ENCODE measurements around the gene DLX2. TPM values are rescaled to one million over a fixed set of nuclear protein-coding genes. Genes with fewer than 3 reads are reported as not detected.

DLX2 gene
- total and polyA plus RNA-seq, 2 of the 13 experiments (the other 11 are each of a cell fraction or from before 2014, with no cell fraction given) = 0.07 to 0.15 TPM

- TF ChIP-seq ZNF569 (CRISPR knock-in tag; IDR thresholded peaks at IDR 0.05; ENCODE audit: borderline replicate concordance) (0 out of 2 replicates have a peak, but pooled peaks have one; percentile 61), HMG20B (CRISPR knock-in tag; conservative IDR thresholded peaks at IDR 0.05) (peak; percentile 93), KLF12 (CRISPR knock-in tag; IDR thresholded peaks at IDR 0.05; ENCODE audit: borderline replicate concordance) (no peak), ZNF841 (CRISPR knock-in tag; IDR thresholded peaks at IDR 0.05; ENCODE audit: borderline replicate concordance) (no peak), MIXL1 (CRISPR knock-in tag; IDR thresholded peaks at IDR 0.05) (peak; percentile 99), ZNF33A (CRISPR knock-in tag; IDR thresholded peaks at IDR 0.05; ENCODE audit: borderline replicate concordance) (peak; percentile 41; the same call in 1 of the 2 replicates), DZIP1 (CRISPR knock-in tag; IDR thresholded peaks at IDR 0.05) (no peak), SRSF1 (optimal IDR thresholded peaks at IDR 0.05; ENCODE audit: low read depth, low read length) (no peak), BRF2 (CRISPR knock-in tag; IDR thresholded peaks at IDR 0.05) (peak; percentile 88; the same call in 1 of the 2 replicates), ZNF644 (CRISPR knock-in tag; IDR thresholded peaks at IDR 0.05; ENCODE audit: low read depth) (peak; percentile 96), ZBTB39 (CRISPR knock-in tag; IDR thresholded peaks at IDR 0.05) (no peak), ZNF331 (CRISPR knock-in tag; IDR thresholded peaks at IDR 0.05) (peak; percentile 95), TP53 (CRISPR knock-in tag; conservative IDR thresholded peaks at IDR 0.05) (peak; percentile 71; the same call in 1 of the 2 replicates), SPEN (CRISPR knock-in tag; IDR thresholded peaks at IDR 0.05; ENCODE audit: low read depth) (no peak), ZNF891 (CRISPR knock-in tag; IDR thresholded peaks at IDR 0.05) (no peak), IKZF4 (CRISPR knock-in tag; IDR thresholded peaks at IDR 0.05; ENCODE audit: borderline replicate concordance, low read depth, not compliant biosample characterization) (no peak), CHD4 (IDR thresholded peaks at IDR 0.05; ENCODE audit: borderline replicate concordance, low read length) (peak; percentile 68; the same call in 1 of the 2 replicates), HMGXB3 (CRISPR knock-in tag; IDR thresholded peaks at IDR 0.05; ENCODE audit: borderline replicate concordance) (no peak)
Measured at GRCh38 chr2:172052000-172052983, 50.4 kb downstream of the DLX2 start (continued).
